H1 (cell line): ENCODE data around the gene AP1M2. TPM values are rescaled to one million over a fixed set of nuclear protein-coding genes. Genes with fewer than 3 reads are reported as not detected.

Experiments used
- CTCF ChIA-PET: fragments of 300-600 bp; sonication (Branson Sonifier 250); formaldehyde crosslinking; loops from one replicate; lab custom pipeline; 2021; ENCODE audit not compliant: partially characterized antibody; lab: Charles Lee
- POLR2A ChIA-PET: fragments of 300-600 bp; sonication (Branson Sonifier 250); formaldehyde crosslinking; loops from one replicate; lab custom pipeline; 2021; ENCODE audit warnings: inconsistent platforms; ENCODE audit not compliant: partially characterized antibody; lab: Charles Lee
- DNase-seq, 2 experiments: peaks; one replicate each; pipeline versions ENCODE4 v3.0.0 to v3.0.0-alpha.2; 2010 to 2022; ENCODE audit warnings: low spot score in 2 of 2, low read depth in 1 of 2, mixed read lengths in 1 of 2
- FAIRE-seq: peaks from 2 replicates; lab custom pipeline; 2011; peaks lifted over from hg19 to GRCh38; lab: Jason Lieb, UNC
- H2AFZ ChIP-seq: 2 replicates; pipeline ENCODE4 v1.8.1; 2012; ENCODE audit warnings: low read length, inconsistent platforms
- H2AK5ac ChIP-seq: 2 replicates; pipeline ENCODE4 v1.6.1; 2013; ENCODE audit warnings: low read depth, low read length
- H2BK120ac ChIP-seq: replicated peaks from 2 replicates; pipeline ENCODE3; 2013; ENCODE audit warnings: low read depth, low read length, inconsistent platforms
- H2BK12ac ChIP-seq: 2 replicates; pipeline ENCODE4 v1.6.1; 2013; ENCODE audit warnings: low read depth, low read length
- H2BK15ac ChIP-seq: 2 replicates; pipeline ENCODE4 v1.6.1; 2013; ENCODE audit warnings: low read length
- H2BK20ac ChIP-seq: 2 replicates; pipeline ENCODE4 v1.6.1; 2013; ENCODE audit warnings: low read length
- H2BK5ac ChIP-seq: 2 replicates; pipeline ENCODE4 v1.6.1; 2013; ENCODE audit warnings: low read depth, low read length
- H3K14ac ChIP-seq: 2 replicates; pipeline ENCODE4 v1.6.1; 2013; ENCODE audit warnings: inconsistent platforms; ENCODE audit not compliant: insufficient read length
- H3K18ac ChIP-seq: 2 replicates; pipeline ENCODE4 v1.6.1; 2013; ENCODE audit warnings: low read length; ENCODE audit errors: extremely low read depth
- H3K23ac ChIP-seq: 2 replicates; pipeline ENCODE4 v1.6.1; 2013; ENCODE audit warnings: inconsistent platforms; ENCODE audit not compliant: insufficient read length
- H3K23me2 ChIP-seq: 2 replicates; pipeline ENCODE4 v1.6.1; 2013; ENCODE audit warnings: low read depth, low read length
- H3K27ac ChIP-seq: 2 replicates; pipeline ENCODE4 v1.6.1; 2011; ENCODE audit warnings: low read depth, low read length, inconsistent platforms
- H3K27me3 ChIP-seq, 4 experiments: replicated peaks in 1 of 4; 1 replicate in 1 of 4; 2 replicates in 3 of 4; pipeline versions ENCODE4 v1.6.1 to v1.8.1; 2011 to 2013; ENCODE audit warnings: low read length in 3 of 4, mild to moderate bottlenecking in 3 of 4, inconsistent platforms in 2 of 4, mixed read lengths in 2 of 4, moderate library complexity in 1 of 4; ENCODE audit not compliant: control insufficient read depth in 3 of 4, insufficient read depth in 3 of 4; ENCODE audit errors: extremely low read depth in 1 of 4
- H3K36me3 ChIP-seq, 4 experiments: 2 replicates each; pipeline versions ENCODE4 v1.6.1 to v1.8.1; 2011 to 2013; ENCODE audit warnings: mild to moderate bottlenecking in 4 of 4, low read length in 3 of 4, moderate library complexity in 2 of 4, control low read depth in 1 of 4, inconsistent platforms in 1 of 4; ENCODE audit not compliant: insufficient read depth in 4 of 4, control insufficient read depth in 2 of 4
- H3K4ac ChIP-seq: replicated peaks from 2 replicates; pipeline ENCODE3; 2013; ENCODE audit warnings: low read length, low read depth, mixed read lengths, inconsistent platforms; ENCODE audit not compliant: insufficient read length
- H3K4me1 ChIP-seq, 4 experiments: replicated peaks in 1 of 4; 1 replicate in 1 of 4; 2 replicates in 3 of 4; pipeline versions ENCODE4 v1.6.1 to v1.8.1; 2011 to 2013; ENCODE audit warnings: low read length in 3 of 4, inconsistent platforms in 2 of 4, mixed read lengths in 1 of 4; ENCODE audit not compliant: insufficient read depth in 4 of 4, control insufficient read depth in 3 of 4
- H3K4me2 ChIP-seq, 2 experiments: 2 replicates each; pipeline versions ENCODE4 v1.6.1 to v1.8.1; 2011 to 2013; ENCODE audit warnings: low read depth in 2 of 2, low read length in 2 of 2, control low read depth in 1 of 2, inconsistent platforms in 1 of 2, mild to moderate bottlenecking in 1 of 2; ENCODE audit not compliant: insufficient read depth in 1 of 2
- H3K4me3 ChIP-seq, 4 experiments: fragments of 200-600, 300-600 bp in 1 of 4; sonication (generic), shearing (Covaris generic), sonication (Bioruptor Twin) in 1 of 4; 2 replicates each; pipeline versions ENCODE4 v1.5.1 to v1.8.1; 2011 to 2016; ENCODE audit warnings: low read length in 4 of 4, low read depth in 3 of 4, control low read depth in 2 of 4, inconsistent platforms in 2 of 4, mild to moderate bottlenecking in 2 of 4, mixed read lengths in 1 of 4, moderate library complexity in 1 of 4; ENCODE audit not compliant: insufficient read depth in 2 of 4; ENCODE audit errors: extremely low read depth in 1 of 4
- H3K56ac ChIP-seq: replicated peaks from 2 replicates; pipeline ENCODE3; 2013; ENCODE audit warnings: low read depth, mild to moderate bottlenecking, mixed read lengths, low read length, inconsistent platforms; ENCODE audit not compliant: insufficient read length
- H3K79me1 ChIP-seq: 2 replicates; pipeline ENCODE4 v1.6.1; 2013; ENCODE audit warnings: low read depth, low read length, control low read depth
- H3K79me2 ChIP-seq, 2 experiments: 2 replicates each; pipeline versions ENCODE4 v1.6.1 to v1.8.1; 2012 to 2013; ENCODE audit warnings: low read length in 2 of 2, mild to moderate bottlenecking in 2 of 2, inconsistent platforms in 1 of 2; ENCODE audit not compliant: insufficient read depth in 2 of 2, control insufficient read depth in 1 of 2
- H3K9ac ChIP-seq, 4 experiments: replicated peaks in 1 of 4; 1 replicate in 1 of 4; 2 replicates in 3 of 4; pipeline versions ENCODE4 v1.6.1 to v1.8.1; 2011 to 2013; ENCODE audit warnings: low read depth in 3 of 4, low read length in 3 of 4, control low read depth in 2 of 4, mild to moderate bottlenecking in 2 of 4, moderate library complexity in 2 of 4, inconsistent platforms in 1 of 4; ENCODE audit errors: extremely low read depth in 1 of 4
- H3K9me3 ChIP-seq, 2 experiments: 2 replicates each; pipeline versions ENCODE4 v1.6.1 to v1.8.1; 2012 to 2013; ENCODE audit warnings: mild to moderate bottlenecking in 2 of 2, moderate library complexity in 2 of 2, control low read depth in 1 of 2, inconsistent platforms in 1 of 2, low read depth in 1 of 2, low read length in 1 of 2, mixed read lengths in 1 of 2; ENCODE audit not compliant: insufficient read depth in 2 of 2
- H4K20me1 ChIP-seq, 2 experiments: replicated peaks in 1 of 2; 2 replicates each; pipeline versions ENCODE3 to v1.8.1; 2011 to 2013; ENCODE audit warnings: inconsistent platforms in 2 of 2, low read length in 2 of 2, mild to moderate bottlenecking in 1 of 2; ENCODE audit not compliant: insufficient read depth in 2 of 2, control insufficient read depth in 1 of 2
- H4K5ac ChIP-seq: 2 replicates; pipeline ENCODE4 v1.6.1; 2013; ENCODE audit warnings: low read length, low read depth, mixed read lengths, inconsistent platforms; ENCODE audit not compliant: insufficient read length
- H4K8ac ChIP-seq: 2 replicates; pipeline ENCODE4 v1.8.0; 2013; ENCODE audit warnings: mild to moderate bottlenecking, moderate library complexity, low read length, inconsistent platforms; ENCODE audit not compliant: insufficient read depth; ENCODE audit errors: extremely low read depth
- H4K91ac ChIP-seq: replicated peaks from 2 replicates; pipeline ENCODE3; 2013; ENCODE audit warnings: low read length, mixed read lengths, inconsistent platforms; ENCODE audit not compliant: insufficient read length
- KDM4A ChIP-seq: IDR thresholded peaks from one replicate; pipeline ENCODE4 v1.7.1; 2012; ENCODE audit warnings: low read depth, mild to moderate bottlenecking, moderate library complexity, low read length, inconsistent platforms; ENCODE audit not compliant: severe bottlenecking
- NRF1 ChIP-seq: IDR thresholded peaks from 2 replicates; pipeline ENCODE4 v1.6.1; 2011; ENCODE audit warnings: mild to moderate bottlenecking, low read depth, low read length, improper control_type of control experiment
- PHF8 ChIP-seq: fragments of 200-600 bp; sonication (generic); conservative IDR thresholded peaks from 2 replicates; pipeline ENCODE4 v1.7.1; 2012; ENCODE audit warnings: low read depth, mild to moderate bottlenecking, inconsistent platforms, low read length, moderate library complexity
- POLR2A ChIP-seq, 2 experiments: IDR thresholded peaks; 1 replicate in 1 of 2; 2 replicates in 1 of 2; pipeline ENCODE4 v1.6.1; 2011; ENCODE audit warnings: low read depth in 2 of 2, low read length in 2 of 2, mild to moderate bottlenecking in 2 of 2; ENCODE audit errors: control extremely low read depth in 1 of 2
- RNF2 ChIP-seq: fragments of 200-900, 300-1000 bp; sonication (generic); IDR thresholded peaks from 2 replicates; pipeline ENCODE4 v1.7.1; 2016; ENCODE audit warnings: borderline replicate concordance, low read depth, mild to moderate bottlenecking, antibody characterized with exemption, low read length; ENCODE audit not compliant: poor library complexity, severe bottlenecking; ENCODE audit errors: missing control alignments
- SIN3A ChIP-seq, 2 experiments: IDR thresholded peaks in 1 of 2; conservative IDR thresholded peaks in 1 of 2; 2 replicates each; pipeline ENCODE4 v1.6.1; 2011 to 2012; ENCODE audit warnings: low read length in 2 of 2, improper control_type of control experiment in 1 of 2, low read depth in 1 of 2, mild to moderate bottlenecking in 1 of 2
- TAF1 ChIP-seq: IDR thresholded peaks from 2 replicates; pipeline ENCODE4 v1.6.1; 2011; ENCODE audit warnings: mild to moderate bottlenecking, low read depth, low read length
- TAF7 ChIP-seq: optimal IDR thresholded peaks from 2 replicates; pipeline ENCODE3; 2011; ENCODE audit warnings: low read depth, mild to moderate bottlenecking, inconsistent platforms, low read length, moderate library complexity, borderline replicate concordance
- WGBS, 2 experiments: shearing (Covaris generic) in 1 of 2; methylation state at CpG; one replicate each; pipeline versions ENCODE4 v1.1.6 to v1.1.7; 2013 to 2015; ENCODE audit warnings: low lambda C conversion rate in 2 of 2, mixed read lengths in 2 of 2, inconsistent platforms in 1 of 2, low coverage in 1 of 2, missing lambda C conversion rate in 1 of 2; ENCODE audit not compliant: insufficient replicate concordance in 2 of 2, insufficient coverage in 1 of 2, insufficient read length in 1 of 2; ENCODE audit errors: extremely low coverage in 1 of 2, missing lambda C conversion rate in 1 of 2; 5-methylcytosine and 5-hydroxymethylcytosine counted together
- polyA plus RNA-seq, 7 experiments: library from polyadenylated mRNA; depleted of rRNA in 3 of 7; stranded (reverse) in 5 of 7; unstranded in 2 of 7; fragments of >200 nt in 5 of 7; fragments of 200-250 nt in 2 of 7; gene quantifications; 1 replicate in 5 of 7; 2 replicates in 1 of 7; 4 replicates in 1 of 7; pipeline versions ENCODE4 v1.2.1 to v1.2.3, GENCODE V29; 2011 to 2013; ENCODE audit warnings: missing spikeins in 2 of 7, mixed read lengths in 2 of 7
- total RNA-seq: library from RNA; stranded (reverse); fragmentation: NEBNext Ultra II Directional; extraction: Animal tissue kit (Norgen Biotek cat#: 25700); gene quantifications from 2 replicates; pipeline ENCODE4 v1.2.1, GENCODE V29; 2021
- TF ChIP-seq, protein P1 (sequence below): IDR thresholded peaks from 2 replicates; pipeline ENCODE4 v1.6.1; 2011; ENCODE audit warnings: low read depth, mild to moderate bottlenecking, low read length; ENCODE audit not compliant: insufficient read depth

AP1M2 gene
- total and polyA plus RNA-seq, 2 of the 8 experiments (the other 6 are each of a cell fraction or from before 2014, with no cell fraction given), result 140 to 161 TPM

DNA sequence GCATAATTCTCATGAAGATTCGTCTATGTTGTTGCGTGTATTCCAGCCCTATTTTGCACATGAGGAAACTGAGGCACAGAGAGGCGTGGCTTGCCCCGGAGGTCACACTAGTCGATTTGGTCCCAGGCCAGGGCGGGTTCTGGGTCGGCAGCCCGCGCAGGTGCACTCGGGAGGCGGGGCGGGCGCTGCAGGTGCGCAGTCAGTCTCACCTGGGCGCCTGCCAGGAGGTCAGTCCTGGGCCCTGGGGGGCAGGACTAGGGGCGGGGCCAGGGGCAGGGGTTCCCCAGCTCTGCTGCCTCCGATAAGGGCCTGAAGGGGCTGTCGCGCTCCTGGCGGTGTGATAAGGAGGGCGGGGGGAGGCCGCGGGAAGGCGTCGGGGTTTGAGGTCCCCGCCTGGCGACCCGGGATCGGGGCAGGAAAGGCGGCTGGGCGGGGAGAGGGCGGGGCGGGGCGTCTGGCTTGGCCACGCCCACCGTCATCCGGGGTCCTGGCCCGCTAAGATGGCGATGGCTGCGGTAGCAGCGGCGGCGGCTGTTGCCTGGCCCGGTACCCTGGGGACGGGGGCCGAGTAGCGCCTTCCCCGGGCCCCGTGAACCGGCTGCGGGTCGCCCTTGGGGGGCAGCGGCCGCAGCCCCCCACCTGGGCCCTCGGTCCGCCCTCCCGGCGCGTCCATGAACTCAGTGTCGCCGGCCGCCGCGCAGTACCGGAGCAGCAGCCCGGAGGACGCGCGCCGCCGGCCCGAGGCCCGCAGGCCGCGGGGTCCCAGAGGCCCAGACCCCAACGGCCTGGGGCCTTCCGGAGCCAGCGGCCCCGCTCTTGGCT lies 43.5 kb downstream of the AP1M2 start, which contains the start of gene ATG4D:
Gene ATG4D (plus strand): TSS at position 485 of the 822 bp plus-strand sequence. CDS start 187 bp downstream, at position 672.
- peak within 1 kb of the TSS; percentile 95; the same call in 1 of the 2 replicates for H4K8ac ChIP-seq
- no peak within 1 kb of the TSS for H2BK12ac ChIP-seq
- CTCF ChIA-PET, result interaction anchor here (0.6 to 4.2 kb wide), 11 partner anchors 9 to 329 kb away, joined by 3 to 25 read pairs (median 4); no protein-coding TSS in a partner anchor
- TF ChIP-seq TAF7, result peak; percentile 66
- peak; percentile 50 for TF ChIP-seq KDM4A
- peak; percentile 98 for TF ChIP-seq PHF8
- 0 out of 4 replicates have a peak, but pooled peaks of 1 of the 2 experiments have one; percentile 51 for TF ChIP-seq SIN3A (conservative IDR thresholded peaks at IDR 0.05 in 1 of 2, IDR thresholded peaks at IDR 0.05 in 1 of 2; ENCODE audit: low read depth in 1 of 2, low read length in 2 of 2)
- peak; percentile 17; the same call in 1 of the 2 replicates for TF ChIP-seq NRF1
- TF ChIP-seq RNF2, result no peak
- TF ChIP-seq TAF1, result peak; percentile 93
- TF ChIP-seq, protein P1, sequence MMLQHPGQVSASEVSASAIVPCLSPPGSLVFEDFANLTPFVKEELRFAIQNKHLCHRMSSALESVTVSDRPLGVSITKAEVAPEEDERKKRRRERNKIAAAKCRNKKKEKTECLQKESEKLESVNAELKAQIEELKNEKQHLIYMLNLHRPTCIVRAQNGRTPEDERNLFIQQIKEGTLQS, result no peak
- peak; percentile 68 to 88 for TF ChIP-seq POLR2A (IDR thresholded peaks at IDR 0.05; ENCODE audit: control extremely low read depth in 1 of 2, low read depth in 2 of 2, low read length in 2 of 2)

More for the DNA sequence above, 43.5 kb downstream of the AP1M2 start, which contains the start of gene ATG4D:
- H3K56ac ChIP-seq, result no peak within 1 kb of the TSS
- no peaks in the 10 kb centered on the region for H3K9me3 ChIP-seq
- H3K79me2 ChIP-seq, result peaks cover 0 to 16% of the 10 kb centered on the region in 2 experiments; a peak in 2 of 4 replicates
- DNase-seq (peak; percentile 82 to 91), FAIRE-seq (no peak)
- H3K79me1 ChIP-seq, result peaks cover 9% of the 10 kb centered on the region
- peaks cover 0 to 4% (median 3%) of the 10 kb centered on the region in 4 experiments; a peak in 4 of 7 replicates for H3K4me1 ChIP-seq
- H3K27ac ChIP-seq, result peak within 1 kb of the TSS; percentile 2; the same call in 1 of the 2 replicates
- peak within 1 kb of the TSS; percentile 22 to 98 (median 70); a peak in 6 of 7 replicates for H3K9ac ChIP-seq
- no peak within 1 kb of the TSS for H3K14ac ChIP-seq
- no peak within 1 kb of the TSS for H4K91ac ChIP-seq
- no peak within 1 kb of the TSS for H2AK5ac ChIP-seq
- peak within 1 kb of the TSS; percentile 57 to 99 (median 88) for H3K4me3 ChIP-seq
- H3K4me2 ChIP-seq, result peak within 1 kb of the TSS; percentile 44 to 78
- no peak within 1 kb of the TSS for H3K23ac ChIP-seq
- H3K18ac ChIP-seq, result no peak within 1 kb of the TSS
- H4K5ac ChIP-seq, result no peak within 1 kb of the TSS
- 5% methylated on average over 36 of the region's 79 CpGs; no CpG with 5 or more reads in 1 of the 2 experiments for WGBS, 2 experiments
- H2BK20ac ChIP-seq, result no peak within 1 kb of the TSS
- H2BK120ac ChIP-seq, result no peak within 1 kb of the TSS
- H3K23me2 ChIP-seq, result peaks cover 2% of the 10 kb centered on the region; the same call in 1 of the 2 replicates
- peaks cover 2 to 10% (median 7%) of the 10 kb centered on the region in 4 experiments; a peak in 5 of 8 replicates for H3K36me3 ChIP-seq
- H3K27me3 ChIP-seq, result no peaks in the 10 kb centered on the region
- POLR2A ChIA-PET, result interaction anchor here (0.6 to 2.3 kb wide), 7 partner anchors 8 to 41 kb away, joined by 3 to 6 read pairs (median 3); partner anchors contain the start of gene KEAP1
- no peak within 1 kb of the TSS for H2BK5ac ChIP-seq
- H2AFZ ChIP-seq, result no peak within 1 kb of the TSS
- H4K20me1 ChIP-seq, result peaks cover 0 to 5% of the 10 kb centered on the region in 2 experiments
- no peak within 1 kb of the TSS for H2BK15ac ChIP-seq
- no peak within 1 kb of the TSS for H3K4ac ChIP-seq
